Neural progenitor cell (in vitro differentiated cells): ENCODE measurements around the gene ENOPH1.

Experiments used
- EZH2 ChIP-seq: fragments of 200-600 bp; sonication (generic); IDR thresholded peaks from 2 replicates; pipeline ENCODE4 v1.6.1; 2017; ENCODE audit warnings: antibody characterized with exemption, mild to moderate bottlenecking, moderate library complexity
- EZH2phosphoT487 ChIP-seq: fragments of 200-600 bp; sonication (generic); IDR thresholded peaks from 2 replicates; pipeline ENCODE4 v1.6.1; 2017; ENCODE audit warnings: antibody characterized with exemption
- TF ChIP-seq, protein P1 (sequence below): fragments of 200-600 bp; sonication (generic); IDR thresholded peaks from 2 replicates; pipeline ENCODE4 v1.5.1; 2017; ENCODE audit warnings: antibody characterized with exemption, mild to moderate bottlenecking

- no peak for TF ChIP-seq EZH2
- no peak for TF ChIP-seq EZH2phosphoT487
- TF ChIP-seq, protein P1, sequence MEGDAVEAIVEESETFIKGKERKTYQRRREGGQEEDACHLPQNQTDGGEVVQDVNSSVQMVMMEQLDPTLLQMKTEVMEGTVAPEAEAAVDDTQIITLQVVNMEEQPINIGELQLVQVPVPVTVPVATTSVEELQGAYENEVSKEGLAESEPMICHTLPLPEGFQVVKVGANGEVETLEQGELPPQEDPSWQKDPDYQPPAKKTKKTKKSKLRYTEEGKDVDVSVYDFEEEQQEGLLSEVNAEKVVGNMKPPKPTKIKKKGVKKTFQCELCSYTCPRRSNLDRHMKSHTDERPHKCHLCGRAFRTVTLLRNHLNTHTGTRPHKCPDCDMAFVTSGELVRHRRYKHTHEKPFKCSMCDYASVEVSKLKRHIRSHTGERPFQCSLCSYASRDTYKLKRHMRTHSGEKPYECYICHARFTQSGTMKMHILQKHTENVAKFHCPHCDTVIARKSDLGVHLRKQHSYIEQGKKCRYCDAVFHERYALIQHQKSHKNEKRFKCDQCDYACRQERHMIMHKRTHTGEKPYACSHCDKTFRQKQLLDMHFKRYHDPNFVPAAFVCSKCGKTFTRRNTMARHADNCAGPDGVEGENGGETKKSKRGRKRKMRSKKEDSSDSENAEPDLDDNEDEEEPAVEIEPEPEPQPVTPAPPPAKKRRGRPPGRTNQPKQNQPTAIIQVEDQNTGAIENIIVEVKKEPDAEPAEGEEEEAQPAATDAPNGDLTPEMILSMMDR: no peak
Measured at GRCh38 chr4:82425478-82425877, 4.9 kb upstream of the ENOPH1 start.
